ENCODE measurements around the gene LARGE1. TPM values are rescaled to one million over a fixed set of nuclear protein-coding genes. Genes with fewer than 3 reads are reported as not detected.

Gene LARGE1
- total RNA-seq, 1 donor from 2014 or later: 35.7 TPM

GRCh38 chr22:33476716-33477115 is 443.6 kb downstream of the LARGE1 start:
- Mint-ChIP-seq H3K4me3 (no peak overlapping the region), H3K9me3 (no peaks in the 10 kb centered on the region), H3K4me1 (peaks cover 17% of the 10 kb centered on the region), H3K27me3 (ENCODE audit: low read depth) (peaks cover 62% of the 10 kb centered on the region), H3K27ac (peak overlapping the region; percentile 27), H3K36me3 (no peaks in the 10 kb centered on the region)
- no peak for DNase-seq (ENCODE audit: low spot score in 2 of 2, unreplicated experiment in 2 of 2)
- TF ChIP-seq CTCF (IDR thresholded peaks at IDR 0.05; ENCODE audit: unreplicated experiment): no peak

GRCh38 chr22:33476206-33476605 is 444.1 kb downstream of the LARGE1 start:
- no peak for TF ChIP-seq CTCF (IDR thresholded peaks at IDR 0.05; ENCODE audit: unreplicated experiment)
- Mint-ChIP-seq H3K27ac (no peak overlapping the region), H3K27me3 (ENCODE audit: low read depth) (peaks cover 57% of the 10 kb centered on the region), H3K4me1 (peaks cover 17% of the 10 kb centered on the region), H3K4me3 (no peak overlapping the region), H3K9me3 (no peaks in the 10 kb centered on the region), H3K36me3 (no peaks in the 10 kb centered on the region)
- DNase-seq (ENCODE audit: low spot score in 2 of 2, unreplicated experiment in 2 of 2): no peak

DNA sequence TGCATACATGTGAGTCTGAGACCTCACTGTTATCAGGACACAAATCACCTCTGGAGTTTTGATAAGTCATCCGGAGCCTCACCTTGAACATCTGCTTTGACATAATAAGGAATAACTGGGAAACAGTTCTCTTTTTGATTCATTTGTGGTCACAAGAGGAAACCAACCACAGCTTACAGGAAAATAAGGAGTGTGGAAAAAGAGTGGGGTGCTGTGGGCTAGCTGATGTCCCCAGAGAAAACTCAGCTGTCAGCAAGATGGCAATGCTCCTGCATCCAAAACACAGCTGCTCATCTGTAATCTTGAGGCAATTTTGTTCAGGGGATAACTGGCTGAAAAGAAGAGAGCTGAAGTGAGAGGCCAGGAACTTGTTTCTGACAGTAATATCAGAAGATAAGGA is 445.7 kb downstream of the LARGE1 start:
- Mint-ChIP-seq H3K4me1 (peaks cover 12% of the 10 kb centered on the region), H3K27me3 (ENCODE audit: low read depth) (peaks cover 62% of the 10 kb centered on the region), H3K36me3 (no peaks in the 10 kb centered on the region), H3K27ac (no peak overlapping the region), H3K9me3 (no peaks in the 10 kb centered on the region), H3K4me3 (no peak overlapping the region)
- TF ChIP-seq CTCF (IDR thresholded peaks at IDR 0.05; ENCODE audit: unreplicated experiment): no peak
- no peak for DNase-seq (ENCODE audit: low spot score in 2 of 2, unreplicated experiment in 2 of 2)

- Mint-ChIP-seq H3K36me3 (no peaks in the 10 kb centered on the region), H3K4me1 (peaks cover 12% of the 10 kb centered on the region), H3K9me3 (no peaks in the 10 kb centered on the region), H3K27me3 (ENCODE audit: low read depth) (peaks cover 52% of the 10 kb centered on the region), H3K27ac (no peak overlapping the region), H3K4me3 (no peak overlapping the region)
- TF ChIP-seq CTCF (IDR thresholded peaks at IDR 0.05; ENCODE audit: unreplicated experiment): no peak
- no peak for DNase-seq (ENCODE audit: low spot score in 2 of 2, unreplicated experiment in 2 of 2)
Observed at GRCh38 chr22:33472462-33473344, 447.6 kb downstream of the LARGE1 start.

- Mint-ChIP-seq H3K9me3 (no peaks in the 10 kb centered on the region), H3K27me3 (ENCODE audit: low read depth) (peaks cover 35% of the 10 kb centered on the region), H3K4me3 (no peak overlapping the region), H3K27ac (no peak overlapping the region), H3K4me1 (no peaks in the 10 kb centered on the region), H3K36me3 (no peaks in the 10 kb centered on the region)
- DNase-seq (ENCODE audit: low spot score in 2 of 2, unreplicated experiment in 2 of 2): no peak
- TF ChIP-seq CTCF (IDR thresholded peaks at IDR 0.05; ENCODE audit: unreplicated experiment): no peak
Observed at GRCh38 chr22:33470456-33470855, 449.8 kb downstream of the LARGE1 start.

All from mesothelial cell of epicardium (in vitro differentiated cells).